Measurements from ENCODE around the gene RALGAPA1. TPM values are rescaled to one million over a fixed set of nuclear protein-coding genes. Genes with fewer than 3 reads are reported as not detected.

Gene RALGAPA1
- total and polyA plus RNA-seq, 9 of the 15 experiments (the other 6 are each of a cell fraction or from before 2014, with no cell fraction given): 2.5 to 16.3 (median 6.2) TPM

DNA sequence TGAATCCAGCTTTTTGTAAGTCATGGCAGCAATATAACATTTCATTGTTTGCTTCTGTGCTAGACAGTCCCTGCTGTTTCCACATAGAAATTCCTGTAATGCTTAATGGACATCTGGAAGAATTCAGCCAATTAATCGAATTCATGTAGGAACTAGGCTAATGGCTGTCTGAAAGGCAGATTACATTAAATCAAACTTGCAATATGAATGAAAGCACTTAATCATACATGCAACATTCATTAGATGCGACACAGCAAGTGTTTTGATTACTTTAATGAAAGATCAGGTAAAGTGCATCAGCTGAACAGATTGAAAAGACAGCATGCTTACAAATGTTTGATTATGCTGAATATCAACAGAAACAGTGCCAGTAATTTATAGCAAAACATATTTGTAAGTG lies 299.2 kb downstream of the RALGAPA1 start:
- Histone ChIP-seq H3K27me3 (ENCODE audit: control insufficient read depth in 2 of 2, insufficient read depth in 2 of 2, low read length in 2 of 2) (no peaks in the 10 kb centered on the region), H4K20me1 (replicated peaks; ENCODE audit: control insufficient read depth, insufficient read depth, low read length) (no peaks in the 10 kb centered on the region), H3K27ac (ENCODE audit: extremely low read depth, low read depth, low read length) (no peak overlapping the region), H3K4me3 (no peak overlapping the region), H3K9ac (ENCODE audit: insufficient read depth in 1 of 2, low read depth in 2 of 2, low read length in 2 of 2) (no peak overlapping the region), H3K4me1 (replicated peaks in 1 of 2; ENCODE audit: control insufficient read depth in 2 of 2, insufficient read depth in 2 of 2, low read length in 2 of 2) (no peaks in the 10 kb centered on the region), H3K79me2 (ENCODE audit: control insufficient read depth, insufficient read depth, low read length) (no peaks in the 10 kb centered on the region), H2AFZ (ENCODE audit: low read depth, low read length) (no peak overlapping the region), H3K4me2 (ENCODE audit: insufficient read depth, low read length) (no peak overlapping the region), H3K9me1 (ENCODE audit: control insufficient read depth, insufficient read depth, low read length) (no peaks in the 10 kb centered on the region), H3K9me3 (replicated peaks; ENCODE audit: control insufficient read depth, insufficient read depth, low read depth, low read length) (no peaks in the 10 kb centered on the region), H3K36me3 (ENCODE audit: control insufficient read depth, insufficient read depth, low read length) (no peaks in the 10 kb centered on the region)
- no TSS peak for BruUV-seq (replicated peaks)
- no peak for ATAC-seq
- no peak for TF ChIP-seq ZNF282 (CRISPR knock-in tag; IDR thresholded peaks at IDR 0.05)
- no peak for FAIRE-seq
- in situ Hi-C loops (cut with MboI): no loop called here
- 0% methylated on average over 2 of the region's 2 CpGs for WGBS (ENCODE audit: insufficient coverage, low coverage, missing lambda C conversion rate)
- intact Hi-C loops (cut with micrococcal nuclease): no loop called here
- CTCF ChIA-PET (ENCODE audit: low intra/inter-chr PET ratio): no interaction called here
- DNase-seq (ENCODE audit: extremely low read depth in 1 of 4, low spot score in 3 of 4): no peak
- POLR2A ChIA-PET: no interaction called here

- CTCF ChIA-PET (ENCODE audit: low intra/inter-chr PET ratio): no interaction called here
- no peak overlapping the region for H3K27ac ChIP-seq (ENCODE audit: extremely low read depth, low read depth, low read length)
- no peaks in the 10 kb centered on the region for H3K9me1 ChIP-seq (ENCODE audit: control insufficient read depth, insufficient read depth, low read length)
- ATAC-seq (no peak), FAIRE-seq (no peak), DNase-seq (ENCODE audit: extremely low read depth in 1 of 4, low spot score in 3 of 4) (no peak)
- in situ Hi-C loops (cut with MboI) (no loop called here), intact Hi-C loops (cut with micrococcal nuclease) (no loop called here)
- no peak overlapping the region for H3K9ac ChIP-seq (ENCODE audit: insufficient read depth in 1 of 2, low read depth in 2 of 2, low read length in 2 of 2)
- H2AFZ ChIP-seq (ENCODE audit: low read depth, low read length): no peak overlapping the region
- H3K9me3 ChIP-seq (replicated peaks; ENCODE audit: control insufficient read depth, insufficient read depth, low read depth, low read length): no peaks in the 10 kb centered on the region
- TF ChIP-seq TCF3 (CRISPR knock-in tag; IDR thresholded peaks at IDR 0.05) (no peak), PYGO2 (tag; IDR thresholded peaks at IDR 0.05) (no peak), ZNF121 (CRISPR knock-in tag; conservative IDR thresholded peaks at IDR 0.05) (no peak), EZH2 (IDR thresholded peaks at IDR 0.05; ENCODE audit: borderline replicate concordance, low read depth, low read length) (no peak), LEF1 (IDR thresholded peaks at IDR 0.05) (no peak), LCOR (CRISPR knock-in tag; IDR thresholded peaks at IDR 0.05) (no peak), SMAD4 (CRISPR knock-in tag; conservative IDR thresholded peaks at IDR 0.05) (no peak), ETV1 (tag; conservative IDR thresholded peaks at IDR 0.05; ENCODE audit: low read depth) (no peak), ZNF12 (CRISPR knock-in tag; IDR thresholded peaks at IDR 0.05) (no peak), ZNF561 (CRISPR knock-in tag; conservative IDR thresholded peaks at IDR 0.05) (no peak), ZNF134 (CRISPR knock-in tag; conservative IDR thresholded peaks at IDR 0.05) (no peak), TCF15 (CRISPR knock-in tag; IDR thresholded peaks at IDR 0.05) (no peak), ZBTB7A (IDR thresholded peaks at IDR 0.05; ENCODE audit: borderline replicate concordance, control insufficient read depth, low read depth, low read length) (no peak), RCOR1 (IDR thresholded peaks at IDR 0.05; ENCODE audit: borderline replicate concordance in 1 of 2, low read depth in 2 of 2, low read length in 2 of 2) (no peak)
- TF ChIP-seq, protein P1, sequence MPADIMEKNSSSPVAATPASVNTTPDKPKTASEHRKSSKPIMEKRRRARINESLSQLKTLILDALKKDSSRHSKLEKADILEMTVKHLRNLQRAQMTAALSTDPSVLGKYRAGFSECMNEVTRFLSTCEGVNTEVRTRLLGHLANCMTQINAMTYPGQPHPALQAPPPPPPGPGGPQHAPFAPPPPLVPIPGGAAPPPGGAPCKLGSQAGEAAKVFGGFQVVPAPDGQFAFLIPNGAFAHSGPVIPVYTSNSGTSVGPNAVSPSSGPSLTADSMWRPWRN (IDR thresholded peaks at IDR 0.05; ENCODE audit: low read depth): no peak
- TF ChIP-seq, protein P2, sequence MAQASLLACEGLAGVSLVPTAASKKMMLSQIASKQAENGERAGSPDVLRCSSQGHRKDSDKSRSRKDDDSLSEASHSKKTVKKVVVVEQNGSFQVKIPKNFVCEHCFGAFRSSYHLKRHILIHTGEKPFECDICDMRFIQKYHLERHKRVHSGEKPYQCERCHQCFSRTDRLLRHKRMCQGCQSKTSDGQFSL (CRISPR knock-in tag; IDR thresholded peaks at IDR 0.05): no peak
- TF ChIP-seq, protein P2 (tag; IDR thresholded peaks at IDR 0.05): no peak
- no peak overlapping the region for H3K4me3 ChIP-seq
- POLR2A ChIA-PET: no interaction called here
- H3K4me2 ChIP-seq (ENCODE audit: insufficient read depth, low read length): no peak overlapping the region
- H3K79me2 ChIP-seq (ENCODE audit: control insufficient read depth, insufficient read depth, low read length): no peaks in the 10 kb centered on the region
- no peaks in the 10 kb centered on the region for H3K4me1 ChIP-seq (replicated peaks in 1 of 2; ENCODE audit: control insufficient read depth in 2 of 2, insufficient read depth in 2 of 2, low read length in 2 of 2)
- BruUV-seq (replicated peaks): no TSS peak
- no peaks in the 10 kb centered on the region for H4K20me1 ChIP-seq (replicated peaks; ENCODE audit: control insufficient read depth, insufficient read depth, low read length)
- H3K27me3 ChIP-seq (ENCODE audit: control insufficient read depth in 2 of 2, insufficient read depth in 2 of 2, low read length in 2 of 2): no peaks in the 10 kb centered on the region
- H3K36me3 ChIP-seq (ENCODE audit: control insufficient read depth, insufficient read depth, low read length): no peaks in the 10 kb centered on the region
Measured at GRCh38 chr14:35506927-35507326, 302.2 kb downstream of the RALGAPA1 start.

Data from K562 (cell line).